H1 (cell line): Measurements from ENCODE around the gene SMYD3.

Experiments
- CEBPB ChIP-seq: IDR thresholded peaks from 2 replicates; pipeline ENCODE4 v1.6.1; 2012; ENCODE audit warnings: low read depth, low read length
- EZH2 ChIP-seq: fragments of 200-600 bp; sonication (generic); IDR thresholded peaks from 2 replicates; pipeline ENCODE4 v1.7.1; 2012; ENCODE audit warnings: low read depth, mild to moderate bottlenecking, moderate library complexity, low read length, inconsistent platforms; ENCODE audit not compliant: severe bottlenecking
- GTF2F1 ChIP-seq: IDR thresholded peaks from 2 replicates; pipeline ENCODE4 v1.6.1; 2012; ENCODE audit warnings: low read depth, low read length, improper control_type of control experiment, borderline replicate concordance
- HDAC6 ChIP-seq: IDR thresholded peaks from one replicate; pipeline ENCODE4 v1.7.1; 2012; ENCODE audit warnings: low read depth, mild to moderate bottlenecking, inconsistent platforms, low read length, moderate library complexity
- PHF8 ChIP-seq: fragments of 200-600 bp; sonication (generic); conservative IDR thresholded peaks from 2 replicates; pipeline ENCODE4 v1.7.1; 2012; ENCODE audit warnings: low read depth, mild to moderate bottlenecking, inconsistent platforms, low read length, moderate library complexity
- RAD21 ChIP-seq, 2 experiments: IDR thresholded peaks in 1 of 2; conservative IDR thresholded peaks in 1 of 2; 2 replicates each; pipeline ENCODE4 v1.6.1; 2011; ENCODE audit warnings: low read depth in 2 of 2, low read length in 2 of 2, improper control_type of control experiment in 1 of 2, inconsistent platforms in 1 of 2, mild to moderate bottlenecking in 1 of 2, moderate library complexity in 1 of 2
- RFX5 ChIP-seq: IDR thresholded peaks from 2 replicates; pipeline ENCODE4 v1.6.1; 2011; ENCODE audit warnings: low read depth, low read length, improper control_type of control experiment, borderline replicate concordance
- RNF2 ChIP-seq: fragments of 200-900, 300-1000 bp; sonication (generic); IDR thresholded peaks from 2 replicates; pipeline ENCODE4 v1.7.1; 2016; ENCODE audit warnings: borderline replicate concordance, low read depth, mild to moderate bottlenecking, antibody characterized with exemption, low read length; ENCODE audit not compliant: poor library complexity, severe bottlenecking; ENCODE audit errors: missing control alignments
- SP1 ChIP-seq: IDR thresholded peaks from 2 replicates; pipeline ENCODE4 v1.6.1; 2011; ENCODE audit warnings: low read depth, low read length
- SUZ12 ChIP-seq: fragments of 200-600 bp; sonication (generic); IDR thresholded peaks from 2 replicates; pipeline ENCODE4 v1.6.1; 2012; ENCODE audit warnings: mild to moderate bottlenecking, inconsistent platforms, low read length, moderate library complexity, mixed read lengths
- TEAD4 ChIP-seq: IDR thresholded peaks from 2 replicates; pipeline ENCODE4 v1.6.1; 2012; ENCODE audit warnings: low read depth, low read length, inconsistent platforms, mixed read lengths
- TF ChIP-seq, protein P1 (sequence below), 3 experiments: IDR thresholded peaks; 1 replicate in 2 of 3; 2 replicates in 1 of 3; pipeline versions ENCODE4 v1.5.1 to v1.6.1; 2011; ENCODE audit warnings: low read length in 3 of 3, mild to moderate bottlenecking in 3 of 3, inconsistent platforms in 2 of 3, low read depth in 1 of 3, moderate library complexity in 1 of 3; ENCODE audit not compliant: insufficient read depth in 1 of 3; ENCODE audit errors: control extremely low read depth in 1 of 3
- TF ChIP-seq, protein P2 (sequence below): IDR thresholded peaks from 2 replicates; pipeline ENCODE4 v1.6.1; 2011; ENCODE audit warnings: low read length, improper control_type of control experiment
- TF ChIP-seq, protein P3 (sequence below): IDR thresholded peaks from 2 replicates; pipeline ENCODE4 v1.6.1; 2012; ENCODE audit warnings: inconsistent platforms

DNA sequence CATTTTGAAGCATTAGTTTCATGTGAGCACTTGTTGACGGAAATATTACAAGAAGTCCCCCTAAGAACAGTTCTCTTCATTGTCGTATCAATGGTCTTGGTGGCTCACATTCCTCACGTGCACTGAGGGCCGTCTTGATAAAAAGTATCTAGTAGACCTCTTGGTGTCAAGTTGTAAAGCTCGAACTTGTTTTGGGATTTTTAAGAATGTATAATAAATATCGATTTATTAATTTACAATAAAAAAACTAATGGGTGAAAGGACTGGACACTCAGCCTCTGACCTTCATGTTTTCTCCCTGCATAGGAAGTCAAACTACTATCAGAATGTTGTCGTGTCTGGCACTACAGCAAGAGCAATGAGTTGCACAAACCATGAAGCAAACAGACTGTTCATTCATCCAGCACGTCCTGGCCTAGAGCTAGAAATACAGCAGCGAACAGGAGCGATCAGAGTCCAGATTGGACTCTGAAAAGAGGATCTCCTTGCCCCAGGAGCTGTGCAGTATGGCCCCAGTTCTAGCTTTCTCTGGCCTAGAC, 319.2 kb downstream of the SMYD3 start:
- no peak for TF ChIP-seq EZH2
- TF ChIP-seq, protein P1, sequence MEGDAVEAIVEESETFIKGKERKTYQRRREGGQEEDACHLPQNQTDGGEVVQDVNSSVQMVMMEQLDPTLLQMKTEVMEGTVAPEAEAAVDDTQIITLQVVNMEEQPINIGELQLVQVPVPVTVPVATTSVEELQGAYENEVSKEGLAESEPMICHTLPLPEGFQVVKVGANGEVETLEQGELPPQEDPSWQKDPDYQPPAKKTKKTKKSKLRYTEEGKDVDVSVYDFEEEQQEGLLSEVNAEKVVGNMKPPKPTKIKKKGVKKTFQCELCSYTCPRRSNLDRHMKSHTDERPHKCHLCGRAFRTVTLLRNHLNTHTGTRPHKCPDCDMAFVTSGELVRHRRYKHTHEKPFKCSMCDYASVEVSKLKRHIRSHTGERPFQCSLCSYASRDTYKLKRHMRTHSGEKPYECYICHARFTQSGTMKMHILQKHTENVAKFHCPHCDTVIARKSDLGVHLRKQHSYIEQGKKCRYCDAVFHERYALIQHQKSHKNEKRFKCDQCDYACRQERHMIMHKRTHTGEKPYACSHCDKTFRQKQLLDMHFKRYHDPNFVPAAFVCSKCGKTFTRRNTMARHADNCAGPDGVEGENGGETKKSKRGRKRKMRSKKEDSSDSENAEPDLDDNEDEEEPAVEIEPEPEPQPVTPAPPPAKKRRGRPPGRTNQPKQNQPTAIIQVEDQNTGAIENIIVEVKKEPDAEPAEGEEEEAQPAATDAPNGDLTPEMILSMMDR (IDR thresholded peaks at IDR 0.05; ENCODE audit: control extremely low read depth in 1 of 3, insufficient read depth in 1 of 3, low read depth in 1 of 3, low read length in 3 of 3) = no peak
- TF ChIP-seq SP1 = no peak
- TF ChIP-seq, protein P2, sequence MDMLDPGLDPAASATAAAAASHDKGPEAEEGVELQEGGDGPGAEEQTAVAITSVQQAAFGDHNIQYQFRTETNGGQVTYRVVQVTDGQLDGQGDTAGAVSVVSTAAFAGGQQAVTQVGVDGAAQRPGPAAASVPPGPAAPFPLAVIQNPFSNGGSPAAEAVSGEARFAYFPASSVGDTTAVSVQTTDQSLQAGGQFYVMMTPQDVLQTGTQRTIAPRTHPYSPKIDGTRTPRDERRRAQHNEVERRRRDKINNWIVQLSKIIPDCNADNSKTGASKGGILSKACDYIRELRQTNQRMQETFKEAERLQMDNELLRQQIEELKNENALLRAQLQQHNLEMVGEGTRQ = no peak
- no peak for TF ChIP-seq GTF2F1
- no peak for TF ChIP-seq RFX5
- TF ChIP-seq RNF2 = no peak
- TF ChIP-seq, protein P3, sequence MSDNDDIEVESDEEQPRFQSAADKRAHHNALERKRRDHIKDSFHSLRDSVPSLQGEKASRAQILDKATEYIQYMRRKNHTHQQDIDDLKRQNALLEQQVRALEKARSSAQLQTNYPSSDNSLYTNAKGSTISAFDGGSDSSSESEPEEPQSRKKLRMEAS = no peak
- no peak for TF ChIP-seq PHF8
- TF ChIP-seq HDAC6 = no peak
- no peak for TF ChIP-seq RAD21 (IDR thresholded peaks at IDR 0.05 in 1 of 2, conservative IDR thresholded peaks at IDR 0.05 in 1 of 2; ENCODE audit: low read depth in 2 of 2, low read length in 2 of 2)
- no peak for TF ChIP-seq CEBPB
- TF ChIP-seq SUZ12 = no peak
- no peak for TF ChIP-seq TEAD4
